Fibroblast of lung (primary cell): ENCODE data around the gene SLC28A1. TPM values are rescaled to one million over a fixed set of nuclear protein-coding genes. Genes with fewer than 3 reads are reported as not detected.

Experiments
- DNase-seq, 2 donors: peaks; one replicate each; pipeline versions ENCODE4 v3.0.0 to v3.0.0-alpha.2; 2010; ENCODE audit warnings: low read depth in 2 of 2
- H2AFZ ChIP-seq: 2 replicates; pipeline ENCODE4 v1.5.1; 2012; ENCODE audit warnings: low read length, control low read depth, inconsistent platforms
- H3K27ac ChIP-seq: 2 replicates; pipeline ENCODE4 v1.5.1; 2011; ENCODE audit warnings: low read length, control low read depth; ENCODE audit not compliant: insufficient read depth
- H3K27me3 ChIP-seq: 2 replicates; pipeline ENCODE4 v1.5.1; 2011; ENCODE audit warnings: mild to moderate bottlenecking, low read length; ENCODE audit not compliant: control insufficient read depth, insufficient read depth
- H3K36me3 ChIP-seq: 2 replicates; pipeline ENCODE4 v1.5.1; 2011; ENCODE audit warnings: low read length; ENCODE audit not compliant: control insufficient read depth, insufficient read depth
- H3K4me1 ChIP-seq: 2 replicates; pipeline ENCODE4 v1.5.1; 2011; ENCODE audit warnings: low read length; ENCODE audit not compliant: control insufficient read depth, insufficient read depth; ENCODE audit errors: extremely low read depth
- H3K4me2 ChIP-seq: 2 replicates; pipeline ENCODE4 v1.5.1; 2011; ENCODE audit warnings: low read length, control low read depth; ENCODE audit not compliant: insufficient read depth; ENCODE audit errors: extremely low read depth
- H3K4me3 ChIP-seq, 4 experiments: fragments of 200-600 bp in 1 of 4; sonication (generic) in 1 of 4; replicated peaks in 1 of 4; 2 replicates each; pipeline ENCODE4 v1.5.1; 2011 to 2016; ENCODE audit warnings: low read length in 4 of 4, low read depth in 3 of 4, mild to moderate bottlenecking in 3 of 4, control low read depth in 2 of 4, inconsistent platforms in 1 of 4, mixed read lengths in 1 of 4; ENCODE audit not compliant: insufficient read depth in 1 of 4; ENCODE audit errors: control extremely low read depth in 1 of 4
- H3K79me2 ChIP-seq: 2 replicates; pipeline ENCODE4 v1.5.1; 2012; ENCODE audit warnings: mild to moderate bottlenecking, low read length, inconsistent platforms; ENCODE audit not compliant: control insufficient read depth, insufficient read depth
- H3K9ac ChIP-seq: 2 replicates; pipeline ENCODE4 v1.5.1; 2011; ENCODE audit warnings: mild to moderate bottlenecking, low read length, control low read depth; ENCODE audit not compliant: insufficient read depth
- H3K9me3 ChIP-seq: 2 replicates; pipeline ENCODE4 v1.5.1; 2012; ENCODE audit warnings: low read depth, low read length; ENCODE audit not compliant: control insufficient read depth, insufficient read depth
- H4K20me1 ChIP-seq: 2 replicates; pipeline ENCODE4 v1.5.1; 2011; ENCODE audit warnings: low read length; ENCODE audit not compliant: control insufficient read depth, insufficient read depth; ENCODE audit errors: extremely low read depth
- CTCF ChIP-seq, 2 donors: IDR thresholded peaks in 1 of 2; conservative IDR thresholded peaks in 1 of 2; 1 replicate in 1 of 2; 2 replicates in 1 of 2; pipeline ENCODE4 v1.5.1; 2011 to 2012; ENCODE audit warnings: low read length in 2 of 2, control low read depth in 1 of 2, inconsistent platforms in 1 of 2, low read depth in 1 of 2, mild to moderate bottlenecking in 1 of 2
- EZH2 ChIP-seq: IDR thresholded peaks from 2 replicates; pipeline ENCODE4 v1.5.1; 2012; ENCODE audit warnings: low read length, control low read depth, mild to moderate bottlenecking; ENCODE audit errors: missing control alignments
- polyA plus RNA-seq, 2 donors: library from polyadenylated mRNA; depleted of rRNA in 1 of 2; stranded (reverse) in 1 of 2; unstranded in 1 of 2; fragments of >200 nt; gene quantifications; 2 replicates each; pipeline ENCODE4 v1.2.1, GENCODE V29; 2011 to 2012; ENCODE audit warnings: missing spikeins in 1 of 2
- total RNA-seq: library from RNA; depleted of rRNA; stranded (reverse); fragments of >200 nt; gene quantifications from 2 replicates; pipeline ENCODE4 v1.2.1, GENCODE V29; 2014

Gene SLC28A1
- total and polyA plus RNA-seq, 2 donors (not counting 1 experiment from before 2014, with no cell fraction given), result not detected

- peak overlapping the region; percentile 56 for H3K27ac ChIP-seq
- peaks cover 16% of the 10 kb centered on the region for H3K4me1 ChIP-seq
- H3K9me3 ChIP-seq, result no peaks in the 10 kb centered on the region
- H3K36me3 ChIP-seq, result no peaks in the 10 kb centered on the region
- H4K20me1 ChIP-seq, result no peaks in the 10 kb centered on the region
- no peak overlapping the region for H3K4me3 ChIP-seq
- H2AFZ ChIP-seq, result no peak overlapping the region
- no peak overlapping the region for H3K9ac ChIP-seq
- no peaks in the 10 kb centered on the region for H3K79me2 ChIP-seq
- TF ChIP-seq CTCF (conservative IDR thresholded peaks at IDR 0.05 in 1 of 2, IDR thresholded peaks at IDR 0.05 in 1 of 2; ENCODE audit: low read depth in 1 of 2, low read length in 2 of 2) (no peak), EZH2 (no peak)
- no peaks in the 10 kb centered on the region for H3K27me3 ChIP-seq
- peak; percentile 96 to 98 for DNase-seq
- peak overlapping the region; percentile 48 for H3K4me2 ChIP-seq
These were observed 63.7 kb downstream of the SLC28A1 start for GRCh38 chr15:84947947-84948830.

- no peak overlapping the region for H3K4me3 ChIP-seq
- H3K27ac ChIP-seq, result peak overlapping the region; percentile 46
- no peaks in the 10 kb centered on the region for H3K27me3 ChIP-seq
- H3K79me2 ChIP-seq, result no peaks in the 10 kb centered on the region
- H2AFZ ChIP-seq, result no peak overlapping the region
- peak overlapping the region; percentile 48 for H3K4me2 ChIP-seq
- DNase-seq, result peak; percentile 70
- no peak overlapping the region for H3K9ac ChIP-seq
- no peaks in the 10 kb centered on the region for H3K36me3 ChIP-seq
- no peaks in the 10 kb centered on the region for H3K9me3 ChIP-seq
- no peak for TF ChIP-seq EZH2
- no peak for TF ChIP-seq CTCF (conservative IDR thresholded peaks at IDR 0.05 in 1 of 2, IDR thresholded peaks at IDR 0.05 in 1 of 2; ENCODE audit: low read depth in 1 of 2, low read length in 2 of 2)
- no peaks in the 10 kb centered on the region for H4K20me1 ChIP-seq
- peaks cover 16% of the 10 kb centered on the region for H3K4me1 ChIP-seq
These were observed 64.6 kb downstream of the SLC28A1 start for GRCh38 chr15:84949043-84949442.

- Histone ChIP-seq H3K4me1 (peaks cover 16% of the 10 kb centered on the region), H4K20me1 (no peaks in the 10 kb centered on the region), H3K36me3 (no peaks in the 10 kb centered on the region), H3K4me3 (no peak overlapping the region), H3K79me2 (no peaks in the 10 kb centered on the region), H3K9me3 (no peaks in the 10 kb centered on the region), H3K27ac (no peak overlapping the region), H2AFZ (no peak overlapping the region), H3K9ac (no peak overlapping the region), H3K27me3 (no peaks in the 10 kb centered on the region), H3K4me2 (no peak overlapping the region)
- peak; percentile 36 to 37 for DNase-seq
- TF ChIP-seq CTCF (conservative IDR thresholded peaks at IDR 0.05 in 1 of 2, IDR thresholded peaks at IDR 0.05 in 1 of 2; ENCODE audit: low read depth in 1 of 2, low read length in 2 of 2) (no peak), EZH2 (no peak)
These were observed 65.5 kb downstream of the SLC28A1 start for GRCh38 chr15:84949845-84950569.
